GM23248 (cell line): ENCODE data around the gene TWIST2. TPM values are rescaled to one million over a fixed set of nuclear protein-coding genes. Genes with fewer than 3 reads are reported as not detected.

ENCODE experiments used
- DNase-seq: peaks from one replicate; pipeline ENCODE4 v3.0.0-alpha.2; 2015
- H2AFZ ChIP-seq: fragments of 200-600 bp; sonication (generic); 2 replicates; pipeline ENCODE4 v1.6.1; 2016; ENCODE audit warnings: antibody characterized with exemption
- H3F3A ChIP-seq: fragments of 200-600 bp; sonication (generic); 2 replicates; pipeline ENCODE4 v1.6.1; 2016; ENCODE audit warnings: mild to moderate bottlenecking, antibody characterized with exemption, mixed run types; ENCODE audit not compliant: insufficient read depth
- H3K27ac ChIP-seq: fragments of 200-600 bp; sonication (generic); 2 replicates; pipeline ENCODE4 v1.5.1; 2016; ENCODE audit warnings: mild to moderate bottlenecking
- H3K27me3 ChIP-seq: fragments of 200-600 bp; sonication (generic); replicated peaks from 2 replicates; pipeline ENCODE4 v1.6.1; 2016; ENCODE audit warnings: mild to moderate bottlenecking; ENCODE audit not compliant: insufficient read depth
- H3K36me3 ChIP-seq: fragments of 200-600 bp; sonication (generic); 2 replicates; pipeline ENCODE4 v1.6.1; 2016; ENCODE audit warnings: low read depth, mild to moderate bottlenecking
- H3K4me1 ChIP-seq: fragments of 200-600 bp; sonication (generic); 2 replicates; pipeline ENCODE4 v1.6.1; 2016; ENCODE audit warnings: mild to moderate bottlenecking; ENCODE audit not compliant: insufficient read depth
- H3K4me2 ChIP-seq: fragments of 200-600 bp; sonication (generic); one replicate; pipeline ENCODE4 v1.6.1; 2016; ENCODE audit warnings: mild to moderate bottlenecking; ENCODE audit not compliant: unreplicated experiment
- H3K4me3 ChIP-seq: fragments of 200-600 bp; sonication (generic); 2 replicates; pipeline ENCODE4 v1.5.1; 2016; ENCODE audit warnings: mild to moderate bottlenecking
- H3K79me2 ChIP-seq: fragments of 200-600 bp; sonication (generic); 2 replicates; pipeline ENCODE4 v1.6.1; 2016; ENCODE audit warnings: mild to moderate bottlenecking; ENCODE audit not compliant: insufficient read depth
- H3K9ac ChIP-seq: fragments of 200-600 bp; sonication (generic); 2 replicates; pipeline ENCODE4 v1.6.1; 2016; ENCODE audit warnings: mild to moderate bottlenecking
- H3K9me2 ChIP-seq: fragments of 200-600 bp; sonication (generic); 2 replicates; pipeline ENCODE4 v1.6.1; 2016; ENCODE audit warnings: mixed run types, mild to moderate bottlenecking, moderate library complexity; ENCODE audit not compliant: insufficient read depth
- H3K9me3 ChIP-seq: fragments of 200-600 bp; sonication (generic); one replicate; pipeline ENCODE4 v1.6.1; 2017; ENCODE audit warnings: low read depth
- H4K20me1 ChIP-seq: fragments of 200-600 bp; sonication (generic); 2 replicates; pipeline ENCODE4 v1.6.0; 2016; ENCODE audit not compliant: insufficient read depth
- EZH2 ChIP-seq: fragments of 200-600 bp; sonication (generic); IDR thresholded peaks from 2 replicates; pipeline ENCODE4 v1.6.1; 2018; ENCODE audit warnings: antibody characterized with exemption, mild to moderate bottlenecking; ENCODE audit not compliant: insufficient read depth, poor library complexity, severe bottlenecking
- EZH2phosphoT487 ChIP-seq: fragments of 200-600 bp; sonication (generic); IDR thresholded peaks from 2 replicates; pipeline ENCODE4 v1.6.1; 2018; ENCODE audit warnings: antibody characterized with exemption, moderate library complexity, mild to moderate bottlenecking, low read depth; ENCODE audit not compliant: insufficient read depth
- WGBS, 2 experiments: methylation state at CpG; one replicate each; pipeline ENCODE4 v1.1.6; 2015 to 2017; ENCODE audit warnings: low lambda C conversion rate in 2 of 2, low coverage in 1 of 2; ENCODE audit errors: missing lambda C conversion rate in 2 of 2; 5-methylcytosine and 5-hydroxymethylcytosine counted together
- in situ Hi-C: fragments of 300-500 bp; cut with MboI; formaldehyde crosslinking; loops from 2 replicates; pipeline ENCODE4 v1.15.0; 2020
- polyA plus RNA-seq: library from polyadenylated mRNA; unstranded; fragments of >200 nt; fragmentation: Nextera tagmentation; extraction: Ambion mirVana; gene quantifications from 2 replicates; pipeline ENCODE4 v1.2.1, GENCODE V29; 2016
- total RNA-seq: library from RNA; depleted of rRNA; stranded (reverse); fragments of >200 nt; shearing (Covaris generic); gene quantifications from 2 replicates; pipeline ENCODE4 v1.2.3, GENCODE V29; 2014; rRNA removed

TWIST2 gene
- total RNA-seq: 467 and 544 TPM in 2 replicates
- 248 and 253 TPM in 2 replicates for polyA plus RNA-seq

GRCh38 chr2:238847841-238848690 lies at the start of gene TWIST2:
Gene TWIST2, plus strand, starts transcription at chr2:238848085. Its CDS starts 131 bp downstream, at chr2:238848216.
- Histone ChIP-seq H3K9me2 (no peaks in the 10 kb centered on the region), H4K20me1 (no peaks in the 10 kb centered on the region), H3K4me1 (peaks cover 22% of the 10 kb centered on the region), H3K27me3 (no peaks in the 10 kb centered on the region), H3K9ac (peak within 1 kb of the TSS; percentile 97), H3K4me3 (peak within 1 kb of the TSS; percentile 98), H2AFZ (no peak within 1 kb of the TSS), H3K79me2 (peaks cover 98% of the 10 kb centered on the region), H3K4me2 (peak within 1 kb of the TSS; percentile 97), H3K9me3 (no peaks in the 10 kb centered on the region), H3K36me3 (peaks cover 39% of the 10 kb centered on the region), H3F3A (peaks cover 36% of the 10 kb centered on the region), H3K27ac (peak within 1 kb of the TSS; percentile 96)
- DNase-seq: peak; percentile 99
- TF ChIP-seq EZH2: no peak
- no peak for TF ChIP-seq EZH2phosphoT487
- in situ Hi-C loops: loop anchor here (10.0 kb wide), 2 partner anchors 123 to 333 kb away; no protein-coding TSS in a partner anchor
- 1 to 2% methylated on average over 63 to 66 of the region's 90 CpGs for WGBS, 2 experiments

DNA sequence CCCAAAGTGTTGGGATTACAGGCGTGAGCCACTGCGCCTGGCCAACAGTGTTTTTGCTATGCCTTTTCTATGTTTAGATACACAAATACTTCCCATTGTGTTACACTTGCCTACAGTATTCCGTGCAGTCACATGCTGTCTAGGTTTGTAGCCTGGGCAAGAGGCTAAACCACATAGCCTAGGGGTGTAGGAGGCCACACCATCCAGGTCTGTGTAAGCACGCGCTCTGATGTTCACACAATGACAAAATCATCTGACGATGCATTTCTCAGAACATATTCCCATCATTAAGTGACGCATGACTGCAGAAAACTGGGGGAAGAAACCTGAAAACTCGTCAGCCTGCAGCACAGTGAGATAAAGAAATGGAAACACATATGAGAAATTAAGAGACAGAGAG lies 46.1 kb upstream of the TWIST2 start:
- H2AFZ ChIP-seq: no peak overlapping the region
- 96 to 99% methylated on average over 8 of the region's 8 CpGs for WGBS, 2 experiments
- TF ChIP-seq EZH2phosphoT487 (no peak), EZH2 (no peak)
- H3K4me3 ChIP-seq: no peak overlapping the region
- no peak overlapping the region for H3K27ac ChIP-seq
- H3K36me3 ChIP-seq: no peaks in the 10 kb centered on the region
- in situ Hi-C loops: no loop called here
- H3K4me2 ChIP-seq: no peak overlapping the region
- no peaks in the 10 kb centered on the region for H4K20me1 ChIP-seq
- DNase-seq: no peak
- no peak overlapping the region for H3K9ac ChIP-seq
- no peaks in the 10 kb centered on the region for H3K27me3 ChIP-seq
- H3K9me2 ChIP-seq: no peaks in the 10 kb centered on the region
- no peaks in the 10 kb centered on the region for H3K9me3 ChIP-seq
- H3K4me1 ChIP-seq: no peaks in the 10 kb centered on the region; the same call in 1 of the 2 replicates
- H3F3A ChIP-seq: no peaks in the 10 kb centered on the region
- no peaks in the 10 kb centered on the region for H3K79me2 ChIP-seq

DNA sequence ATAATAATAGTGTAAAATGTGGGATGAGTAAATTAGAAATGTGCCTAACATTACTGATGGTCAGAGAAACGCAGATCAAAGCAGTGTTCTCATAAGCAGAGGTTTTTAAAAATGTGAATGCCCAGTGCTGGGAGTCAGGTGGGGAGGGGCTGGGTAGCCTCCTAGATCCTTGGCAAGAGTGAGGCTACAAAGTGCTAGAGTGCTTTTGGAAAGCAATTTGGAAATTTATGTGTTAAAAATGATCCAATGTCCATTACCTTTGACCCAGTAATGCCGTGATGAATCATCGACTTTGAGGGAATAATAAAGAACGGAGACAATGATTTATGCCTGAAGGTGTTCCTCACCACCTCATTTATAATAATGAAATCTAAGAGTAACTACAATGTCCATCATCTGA lies 44.9 kb upstream of the TWIST2 start:
- no peak overlapping the region for H3K27ac ChIP-seq
- H3K4me2 ChIP-seq: no peak overlapping the region
- peak; percentile 10 for DNase-seq
- WGBS, 2 experiments: 85 to 87% methylated on average over 4 of the region's 4 CpGs
- H3K4me3 ChIP-seq: no peak overlapping the region
- no peaks in the 10 kb centered on the region for H3F3A ChIP-seq
- in situ Hi-C loops: no loop called here
- H3K27me3 ChIP-seq: no peaks in the 10 kb centered on the region
- H3K79me2 ChIP-seq: no peaks in the 10 kb centered on the region
- no peak overlapping the region for H3K9ac ChIP-seq
- TF ChIP-seq EZH2phosphoT487: no peak
- no peak for TF ChIP-seq EZH2
- H3K9me3 ChIP-seq: no peaks in the 10 kb centered on the region
- H2AFZ ChIP-seq: no peak overlapping the region
- no peaks in the 10 kb centered on the region for H3K9me2 ChIP-seq
- no peaks in the 10 kb centered on the region for H4K20me1 ChIP-seq
- no peaks in the 10 kb centered on the region for H3K36me3 ChIP-seq
- H3K4me1 ChIP-seq: no peaks in the 10 kb centered on the region; the same call in 1 of the 2 replicates

DNA sequence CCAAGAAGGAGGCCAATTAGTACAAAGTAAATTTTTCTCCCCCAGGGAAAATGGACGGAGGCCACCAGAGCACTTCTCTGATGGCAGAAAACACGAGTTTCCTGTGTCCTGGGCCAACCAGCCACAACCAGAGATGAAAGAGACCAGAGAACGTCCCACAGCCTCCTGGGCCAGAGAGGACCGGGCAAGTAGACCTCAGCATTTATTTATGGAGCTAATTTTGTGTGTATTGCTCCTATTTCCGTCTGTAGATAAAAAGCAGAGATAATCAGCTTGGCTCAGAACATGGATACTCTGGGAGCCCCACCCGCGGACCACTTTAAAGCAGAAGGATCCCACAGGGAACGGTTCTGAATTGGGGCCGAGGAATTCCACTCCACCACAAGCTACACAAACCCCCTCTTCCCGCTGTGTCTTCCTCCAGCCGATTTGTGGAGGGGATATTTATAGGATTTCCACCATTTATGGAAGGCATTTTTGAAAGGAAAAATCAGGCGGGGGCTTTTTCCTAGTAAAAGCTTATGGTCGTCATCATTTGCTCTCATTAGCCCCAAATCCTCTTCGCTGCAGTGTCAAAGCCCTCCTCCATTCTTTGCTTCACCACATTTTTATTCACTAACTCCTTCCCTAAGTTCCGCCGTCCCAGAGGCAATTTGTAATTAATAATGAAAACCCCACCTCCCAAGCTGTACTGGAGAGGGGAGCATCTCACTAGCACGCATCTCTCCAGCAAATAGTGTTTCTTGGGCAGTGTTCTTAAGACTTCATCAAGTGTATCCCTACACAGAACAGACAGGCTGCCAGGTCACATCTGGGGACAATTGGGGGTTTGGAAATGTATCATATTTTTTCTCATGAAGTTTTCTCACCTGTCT lies 43.7 kb upstream of the TWIST2 start:
- Histone ChIP-seq H3K9ac (no peak overlapping the region), H3K36me3 (no peaks in the 10 kb centered on the region)
- in situ Hi-C loops: no loop called here

More for the DNA sequence above, 43.7 kb upstream of the TWIST2 start:
- TF ChIP-seq EZH2 (no peak), EZH2phosphoT487 (no peak)
- H2AFZ ChIP-seq: peak overlapping the region; percentile 62
- no peaks in the 10 kb centered on the region for H4K20me1 ChIP-seq
- H3K27ac ChIP-seq: no peak overlapping the region
- peak overlapping the region; percentile 37 for H3K4me2 ChIP-seq
- H3K27me3 ChIP-seq: no peaks in the 10 kb centered on the region
- H3F3A ChIP-seq: no peaks in the 10 kb centered on the region
- H3K4me1 ChIP-seq: no peaks in the 10 kb centered on the region; the same call in 1 of the 2 replicates
- no peaks in the 10 kb centered on the region for H3K9me3 ChIP-seq
- no peak overlapping the region for H3K4me3 ChIP-seq
- H3K79me2 ChIP-seq: no peaks in the 10 kb centered on the region
- WGBS, 2 experiments: 22 to 25% methylated on average over 17 of the region's 17 CpGs
- no peak for DNase-seq
- H3K9me2 ChIP-seq: no peaks in the 10 kb centered on the region
